Activated CD4-positive, alpha-beta T cell treated with anti-CD3 and anti-CD28 coated beads for 48 hours (primary cell): Measurements from ENCODE around the gene COLEC12.

Source experiments
- DNase-seq: peaks from one replicate; pipeline ENCODE4 v3.0.0-alpha.2; 2020

The COLEC12 gene

GRCh38 chr18:267380-267687, 233.2 kb downstream of the COLEC12 start:
- no peak for DNase-seq
